ENCODE data around the gene MARK2. TPM values are rescaled to one million over a fixed set of nuclear protein-coding genes. Genes with fewer than 3 reads are reported as not detected.

MARK2 gene
- polyA plus RNA-seq, 3 donors, result 32.4 to 55.7 (median 33.3) TPM

DNA sequence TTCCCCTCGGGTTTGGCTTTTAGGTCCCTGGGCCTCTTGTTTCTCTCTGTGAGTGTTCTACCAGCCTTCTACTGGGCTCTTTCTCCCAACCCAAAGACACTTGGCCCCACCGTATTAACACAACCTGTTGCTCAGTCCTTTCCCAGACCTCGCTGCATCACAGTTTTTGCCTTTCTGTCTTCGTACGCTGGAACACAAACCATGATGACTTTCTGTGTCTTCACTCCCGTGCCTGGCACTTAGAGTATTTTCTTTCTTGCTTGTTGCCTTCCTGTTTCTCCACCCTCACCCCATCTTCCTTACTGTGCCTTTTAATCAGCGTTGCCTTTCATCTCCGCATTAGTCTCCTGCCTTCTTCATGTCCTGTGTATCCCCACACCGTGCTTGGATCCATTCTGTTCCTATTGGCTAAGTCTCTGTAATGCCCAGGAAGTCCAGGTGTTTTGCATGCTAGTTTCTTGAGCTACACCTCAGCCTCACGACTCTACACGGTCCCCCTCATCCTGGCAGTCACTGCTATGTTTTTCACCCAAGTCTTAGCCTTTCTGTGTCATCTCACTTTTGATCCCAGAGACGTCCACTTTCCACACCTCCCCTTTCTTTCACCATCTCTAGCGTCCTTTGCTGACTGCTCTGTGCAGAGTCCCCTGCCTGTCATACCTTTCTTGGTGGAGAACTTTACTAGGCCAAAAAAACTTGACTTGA is 1.6 kb downstream of the MARK2 start:
- Histone ChIP-seq H3K9me3 (replicated peaks in 1 of 2; ENCODE audit: control insufficient read depth in 1 of 2, insufficient read depth in 1 of 2, low read length in 2 of 2) (no peaks in the 10 kb centered on the region), H4K20me1 (ENCODE audit: insufficient read depth, low read length) (peaks cover 89% of the 10 kb centered on the region), H3K36me3 (replicated peaks in 1 of 2; ENCODE audit: control insufficient read depth in 1 of 2, insufficient read depth in 2 of 2, low read length in 2 of 2) (peaks cover 12 to 29% of the 10 kb centered on the region in 2 donors), H3K4me2 (replicated peaks; ENCODE audit: extremely low read depth, low read length, poor library complexity, severe bottlenecking) (peak overlapping the region; percentile 85), H3K79me2 (ENCODE audit: insufficient read depth, low read length) (peaks cover 66% of the 10 kb centered on the region), H3K4me1 (ENCODE audit: control insufficient read depth in 1 of 2, insufficient read depth in 2 of 2, low read length in 2 of 2) (peaks cover 64 to 75% of the 10 kb centered on the region in 2 donors), H3K27me3 (ENCODE audit: control insufficient read depth in 2 of 2, insufficient read depth in 2 of 2, low read length in 2 of 2) (no peaks in the 10 kb centered on the region), H2AFZ (ENCODE audit: insufficient read depth, low read depth, low read length, poor library complexity, severe bottlenecking) (peak overlapping the region; percentile 75), H3K9ac (ENCODE audit: insufficient read depth, low read length, poor library complexity, severe bottlenecking) (peak overlapping the region; percentile 98), H3K4me3 (replicated peaks in 1 of 3; ENCODE audit: low read depth in 2 of 3, low read length in 3 of 3) (peak overlapping the region; percentile 60 to 99 (median 99)), H3K27ac (ENCODE audit: low read depth in 1 of 2, low read length in 2 of 2) (peak overlapping the region; percentile 87 to 97)
- H3K27ac Mint-ChIP-seq, result peak overlapping the region; percentile 92 to 97 (median 96)
- intact Hi-C loops (cut with micrococcal nuclease), result loop anchor here in 1 of 2 donors (2.0 kb wide), 1 partner anchor 98 kb away; the partner anchor contains the start of gene NAA40
- peak overlapping the region; percentile 99 to 100 for H3K4me3 Mint-ChIP-seq
- TF ChIP-seq CTCF (IDR thresholded peaks at IDR 0.05), result no peak
- WGBS (ENCODE audit: insufficient coverage), result 10% methylated on average over 12 of the region's 13 CpGs
- peak in 1 of 3 donors; percentile 10 for DNase-seq
- H3K27me3 Mint-ChIP-seq (ENCODE audit: low read depth in 3 of 3), result peaks cover 0 to 2% (median 0%) of the 10 kb centered on the region in 3 donors
- H3K9me3 Mint-ChIP-seq, result peaks cover 0 to 2% (median 0%) of the 10 kb centered on the region in 7 donors
- H3K4me1 Mint-ChIP-seq, result peaks cover 72% of the 10 kb centered on the region
- H3K36me3 Mint-ChIP-seq, result peaks cover 31 to 51% of the 10 kb centered on the region in 2 donors

- Histone ChIP-seq H3K27me3 (ENCODE audit: control insufficient read depth in 2 of 2, insufficient read depth in 2 of 2, low read length in 2 of 2) (no peaks in the 10 kb centered on the region), H4K20me1 (ENCODE audit: insufficient read depth, low read length) (peaks cover 92% of the 10 kb centered on the region), H3K9me3 (replicated peaks in 1 of 2; ENCODE audit: control insufficient read depth in 1 of 2, insufficient read depth in 1 of 2, low read length in 2 of 2) (no peaks in the 10 kb centered on the region), H3K36me3 (replicated peaks in 1 of 2; ENCODE audit: control insufficient read depth in 1 of 2, insufficient read depth in 2 of 2, low read length in 2 of 2) (peaks cover 12 to 29% of the 10 kb centered on the region in 2 donors), H3K27ac (ENCODE audit: low read depth in 1 of 2, low read length in 2 of 2) (peak overlapping the region in 1 of 2 donors; percentile 97), H3K4me2 (replicated peaks; ENCODE audit: extremely low read depth, low read length, poor library complexity, severe bottlenecking) (peak overlapping the region; percentile 85), H2AFZ (ENCODE audit: insufficient read depth, low read depth, low read length, poor library complexity, severe bottlenecking) (no peak overlapping the region), H3K4me3 (replicated peaks in 1 of 3; ENCODE audit: low read depth in 2 of 3, low read length in 3 of 3) (peak overlapping the region; percentile 60 to 99 (median 99)), H3K79me2 (ENCODE audit: insufficient read depth, low read length) (peaks cover 77% of the 10 kb centered on the region), H3K4me1 (ENCODE audit: control insufficient read depth in 1 of 2, insufficient read depth in 2 of 2, low read length in 2 of 2) (peaks cover 70 to 83% of the 10 kb centered on the region in 2 donors), H3K9ac (ENCODE audit: insufficient read depth, low read length, poor library complexity, severe bottlenecking) (peak overlapping the region; percentile 98)
- DNase-seq, result no peak
- 50% methylated on average over 1 of the region's 3 CpGs for WGBS (ENCODE audit: insufficient coverage)
- Mint-ChIP-seq H3K27ac (peak overlapping the region in 3 of 7 donors; percentile 49 to 97 (median 72)), H3K27me3 (ENCODE audit: low read depth in 3 of 3) (peaks cover 0 to 2% (median 0%) of the 10 kb centered on the region in 3 donors), H3K4me1 (peaks cover 78% of the 10 kb centered on the region), H3K4me3 (peak overlapping the region; percentile 48 to 99), H3K9me3 (peaks cover 0 to 2% (median 0%) of the 10 kb centered on the region in 7 donors), H3K36me3 (peaks cover 29 to 53% of the 10 kb centered on the region in 2 donors)
- no peak for TF ChIP-seq CTCF (IDR thresholded peaks at IDR 0.05)
- intact Hi-C loops (cut with micrococcal nuclease), result loop anchor here in 1 of 2 donors (2.0 kb wide), 1 partner anchor 97 kb away; the partner anchor contains the start of gene NAA40
These were observed 2.6 kb downstream of the MARK2 start for GRCh38 chr11:63841554-63841953.

All from CD14-positive monocyte (primary cell).